Mucosa of descending colon (tissue), 3 donors: ENCODE results near the gene LRRK2. TPM values are rescaled to one million over a fixed set of nuclear protein-coding genes. Genes with fewer than 3 reads are reported as not detected.
"Not testable (repeated sequence)": the region's sequence is repeated elsewhere in the genome, so short reads cannot be mapped to it uniquely, and the experiment has no call there.

Experiments
- ATAC-seq: fragments of 200-7000 bp; cut with Tn5 transposase; one replicate; pipeline ENCODE4 v1.9.1; 2020; ENCODE audit warnings: mild to moderate bottlenecking, moderate library complexity
- DNase-seq, 3 donors: peaks; one replicate each; pipeline ENCODE4 v3.0.0-alpha.2; 2020
- H3K36me3 ChIP-seq: fragments of 200-600 bp; one replicate; pipeline ENCODE4 v1.8.0; 2021; ENCODE audit warnings: low read depth, mild to moderate bottlenecking
- H3K4me1 ChIP-seq: fragments of 200-600 bp; one replicate; pipeline ENCODE4 v1.8.0; 2021; ENCODE audit warnings: low read depth, mild to moderate bottlenecking
- H3K4me3 ChIP-seq: fragments of 200-600 bp; one replicate; pipeline ENCODE4 v1.8.0; 2021; ENCODE audit warnings: mild to moderate bottlenecking
- H3K9me3 ChIP-seq: fragments of 200-600 bp; one replicate; pipeline ENCODE4 v1.8.0; 2021; ENCODE audit warnings: mild to moderate bottlenecking
- intact Hi-C, 2 donors: fragments of 100-400 bp; cut with DNase I in 1 of 2; cut with micrococcal nuclease in 1 of 2; formaldehyde crosslinking; loops; one replicate each; pipeline versions ENCODE4 v1.11.0 to v1.11.1; 2022; cut with DNase I, micrococcal nuclease
- total RNA-seq, 3 donors: library from RNA; stranded (reverse); fragmentation: NEBNext Ultra II Directional in 2 of 3; extraction: Animal tissue kit (Norgen Biotek cat#: 25700) in 2 of 3; gene quantifications; one replicate each; pipeline versions ENCODE4 v1.2.1 to v1.2.4, GENCODE V29; 2021 to 2023
- TF ChIP-seq, protein P1 (sequence below): fragments of 200-600 bp; IDR thresholded peaks from one replicate; pipeline ENCODE4 v1.8.0; 2022; ENCODE audit warnings: antibody characterized with exemption, mild to moderate bottlenecking
- donor health status: DM: no; HTN: no; CAD: no; lungs with moderate emphysema.
- donor health status: DM: no; HTN: no; CAD: no.
- donor health status: DM: no; HTN: yes; CAD: no.

Gene LRRK2
- total RNA-seq, 3 donors from 2014 or later: 1.6 to 15.7 (median 3.3) TPM

DNA sequence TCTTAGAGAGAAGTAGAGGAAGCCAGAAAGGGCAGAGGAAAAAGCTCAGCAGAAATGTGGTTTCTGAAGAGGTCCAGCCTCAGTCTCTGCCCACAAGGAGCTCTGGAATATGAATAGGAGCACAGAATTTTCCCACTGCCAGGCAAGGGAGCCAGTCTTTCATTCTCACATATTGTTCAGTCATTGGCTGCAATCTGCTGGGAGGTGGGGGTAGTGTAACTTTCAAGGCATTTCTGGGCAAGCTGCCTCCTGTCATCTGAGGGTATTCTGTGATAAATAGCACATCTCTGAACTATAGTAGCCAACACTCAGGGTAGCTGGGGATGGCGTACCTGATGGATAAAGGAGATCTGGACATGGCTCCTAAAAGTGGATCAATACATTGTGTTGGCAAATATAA, 127.2 kb downstream of the LRRK2 start:
- Histone ChIP-seq H3K4me1 (no peaks in the 10 kb centered on the region), H3K36me3 (no peaks in the 10 kb centered on the region), H3K9me3 (no peaks in the 10 kb centered on the region), H3K4me3 (no peak overlapping the region)
- TF ChIP-seq, protein P1, sequence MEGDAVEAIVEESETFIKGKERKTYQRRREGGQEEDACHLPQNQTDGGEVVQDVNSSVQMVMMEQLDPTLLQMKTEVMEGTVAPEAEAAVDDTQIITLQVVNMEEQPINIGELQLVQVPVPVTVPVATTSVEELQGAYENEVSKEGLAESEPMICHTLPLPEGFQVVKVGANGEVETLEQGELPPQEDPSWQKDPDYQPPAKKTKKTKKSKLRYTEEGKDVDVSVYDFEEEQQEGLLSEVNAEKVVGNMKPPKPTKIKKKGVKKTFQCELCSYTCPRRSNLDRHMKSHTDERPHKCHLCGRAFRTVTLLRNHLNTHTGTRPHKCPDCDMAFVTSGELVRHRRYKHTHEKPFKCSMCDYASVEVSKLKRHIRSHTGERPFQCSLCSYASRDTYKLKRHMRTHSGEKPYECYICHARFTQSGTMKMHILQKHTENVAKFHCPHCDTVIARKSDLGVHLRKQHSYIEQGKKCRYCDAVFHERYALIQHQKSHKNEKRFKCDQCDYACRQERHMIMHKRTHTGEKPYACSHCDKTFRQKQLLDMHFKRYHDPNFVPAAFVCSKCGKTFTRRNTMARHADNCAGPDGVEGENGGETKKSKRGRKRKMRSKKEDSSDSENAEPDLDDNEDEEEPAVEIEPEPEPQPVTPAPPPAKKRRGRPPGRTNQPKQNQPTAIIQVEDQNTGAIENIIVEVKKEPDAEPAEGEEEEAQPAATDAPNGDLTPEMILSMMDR: no peak
- DNase-seq (no peak), ATAC-seq (no peak)
- intact Hi-C loops: no loop called here

DNA sequence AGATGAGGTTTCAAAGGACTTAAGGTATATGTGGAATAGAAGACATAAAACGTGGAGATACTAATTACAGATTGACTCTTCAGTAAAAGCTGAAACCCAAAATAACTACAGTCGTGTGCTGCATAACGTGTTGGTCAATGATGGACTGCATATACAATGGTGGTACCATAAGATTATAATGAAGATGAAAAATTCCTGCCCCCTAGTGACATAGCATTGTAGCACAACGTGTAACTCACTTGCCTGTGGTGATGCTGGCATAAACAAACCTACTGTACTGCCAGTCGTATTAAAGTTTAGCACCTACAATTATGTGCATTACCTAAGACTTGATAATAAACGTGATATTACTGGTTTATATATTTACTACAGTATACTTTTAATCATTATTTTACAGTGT, 150.3 kb downstream of the LRRK2 start:
- intact Hi-C loops: no loop called here
- no peak for ATAC-seq
- TF ChIP-seq, protein P1: no peak
- Histone ChIP-seq H3K36me3 (no peaks in the 10 kb centered on the region), H3K4me1 (no peaks in the 10 kb centered on the region), H3K4me3 (no peak overlapping the region), H3K9me3 (no peaks in the 10 kb centered on the region)
- DNase-seq: no peak

DNA sequence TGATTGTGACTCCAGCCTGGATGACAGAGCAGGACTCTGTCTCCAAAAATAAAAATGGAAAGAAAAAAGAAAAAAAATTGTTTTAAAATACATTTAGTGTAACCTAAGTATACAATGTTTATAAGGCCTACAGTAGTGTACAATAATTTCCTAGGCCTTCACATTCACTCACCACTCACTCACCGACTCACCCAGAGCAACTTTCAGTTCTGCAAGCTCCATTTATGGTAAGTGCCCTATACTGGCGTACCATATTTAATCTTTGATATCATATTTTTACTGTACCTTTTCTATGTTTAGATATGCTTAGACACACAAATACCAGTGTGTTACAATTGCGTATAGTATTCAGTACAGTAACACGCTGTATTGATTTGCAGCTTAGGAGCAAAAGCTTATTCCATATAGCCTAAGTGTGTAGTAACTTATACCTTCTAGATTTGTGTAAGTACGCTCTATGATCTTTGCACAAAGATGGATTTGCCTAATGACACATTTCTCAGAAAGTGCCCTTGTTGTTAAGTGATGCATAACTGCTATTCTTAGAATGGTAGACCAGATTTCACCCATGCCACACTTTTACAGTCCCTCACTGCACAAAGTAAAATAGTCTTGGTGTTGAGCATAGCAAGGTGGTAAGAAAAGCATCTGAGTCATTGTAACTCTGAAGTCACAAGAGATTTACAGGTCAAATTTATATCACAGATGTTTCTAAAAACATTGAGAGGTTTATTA, 151.9 kb downstream of the LRRK2 start:
- H3K36me3 ChIP-seq: no peaks in the 10 kb centered on the region
- DNase-seq: no peak
- H3K4me1 ChIP-seq: no peaks in the 10 kb centered on the region
- ATAC-seq: no peak
- TF ChIP-seq, protein P1: no peak
- no peak overlapping the region for H3K4me3 ChIP-seq
- intact Hi-C loops: no loop called here
- no peaks in the 10 kb centered on the region for H3K9me3 ChIP-seq

DNA sequence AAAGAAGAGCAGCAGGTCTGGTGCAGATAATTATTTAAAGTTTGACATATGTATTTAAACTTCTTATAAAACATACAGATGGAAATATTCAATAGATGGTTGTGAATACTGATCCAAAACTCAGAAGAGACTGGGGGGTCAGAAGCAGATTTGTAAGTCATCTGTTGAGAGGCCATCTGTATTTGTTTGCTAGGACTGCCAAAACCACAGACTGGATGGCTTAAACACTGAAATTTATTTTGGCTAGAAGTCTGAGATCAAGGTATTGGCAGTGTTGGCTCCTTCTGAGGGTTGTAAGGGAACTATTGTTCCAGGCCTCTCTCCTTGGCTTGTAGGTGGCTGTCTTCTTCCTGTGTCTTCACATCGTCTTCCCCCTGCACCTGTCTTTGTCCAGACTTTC, 153.9 kb downstream of the LRRK2 start:
- Histone ChIP-seq H3K4me3 (no peak overlapping the region), H3K36me3 (no peaks in the 10 kb centered on the region), H3K4me1 (no peaks in the 10 kb centered on the region), H3K9me3 (no peaks in the 10 kb centered on the region)
- TF ChIP-seq, protein P1: no peak
- intact Hi-C loops: no loop called here
- ATAC-seq (no peak), DNase-seq (no peak)

DNA sequence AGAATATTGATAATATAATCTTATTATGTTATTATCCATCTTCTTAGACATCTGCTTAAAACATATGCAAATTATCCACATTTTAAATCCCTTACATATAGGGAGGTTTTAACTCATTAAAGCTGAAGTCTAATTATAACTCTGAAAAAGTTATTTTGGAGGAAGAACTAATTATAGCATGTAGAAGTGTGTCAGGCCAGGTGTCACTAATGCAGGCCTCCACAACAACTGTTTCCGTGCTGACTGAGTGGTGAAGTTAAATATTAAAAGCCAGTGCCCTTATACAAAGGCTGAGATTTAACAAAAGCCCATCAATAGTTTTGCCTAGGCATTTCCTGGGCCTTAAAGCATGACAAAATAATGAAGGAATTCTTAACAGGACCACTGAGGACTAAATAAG, 157.4 kb downstream of the LRRK2 start:
- H3K9me3 ChIP-seq: no peaks in the 10 kb centered on the region
- H3K4me3 ChIP-seq: no peak overlapping the region
- no peaks in the 10 kb centered on the region for H3K4me1 ChIP-seq
- intact Hi-C loops: no loop called here
- no peak for DNase-seq
- no peak for ATAC-seq
- H3K36me3 ChIP-seq: no peaks in the 10 kb centered on the region
- TF ChIP-seq, protein P1: no peak

DNA sequence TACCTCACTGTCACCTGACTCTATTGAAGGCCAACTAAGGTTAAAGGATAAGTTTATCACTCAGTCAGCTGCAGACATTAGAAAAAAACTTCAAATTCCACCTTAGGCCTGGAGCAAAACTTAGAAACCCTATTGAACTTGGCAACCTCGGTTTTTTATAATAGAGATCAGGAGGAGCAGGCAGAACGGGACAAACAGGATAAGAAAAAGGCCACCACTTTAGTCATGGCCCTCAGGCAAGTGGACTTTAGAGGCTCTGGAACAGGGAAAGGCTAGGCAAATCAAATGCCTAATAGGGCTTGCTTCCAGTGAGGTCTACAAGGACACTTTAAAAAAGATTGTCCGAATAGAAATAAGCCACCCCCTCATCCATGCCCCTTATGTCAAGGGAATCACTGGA, 162.5 kb downstream of the LRRK2 start:
- intact Hi-C loops, H3K9me3 ChIP-seq, H3K4me1 ChIP-seq, ATAC-seq, H3K4me3 ChIP-seq, DNase-seq, H3K36me3 ChIP-seq: not testable (repeated sequence)
